HCT116 (cell line): ENCODE measurements around the gene SCAF8. TPM values are rescaled to one million over a fixed set of nuclear protein-coding genes. Genes with fewer than 3 reads are reported as not detected.

ENCODE experiments used
- ATAC-seq: fragments of 200-7000 bp; cut with Tn5 transposase; 2 replicates; pipeline ENCODE4 v1.9.1; 2020; ENCODE audit warnings: mild to moderate bottlenecking, moderate library complexity
- BruUV-seq: library from RNA; stranded (reverse); fragments of 400-500 nt; replicated peaks from 2 replicates; lab custom pipeline; 2021; lab: Mats Ljungman, UMichigan
- CTCF ChIA-PET: fragments of 300-600 bp; sonication (Branson Sonifier 250); formaldehyde crosslinking; loops from one replicate; lab custom pipeline; 2021; ENCODE audit warnings: antibody characterized with exemption; lab: Charles Lee
- POLR2A ChIA-PET: fragments of 300-600, 350-600 bp; sonication (Branson Sonifier 250); formaldehyde crosslinking; loops from one replicate; lab custom pipeline; 2021; ENCODE audit warnings: antibody characterized with exemption; lab: Charles Lee
- RAD21 ChIA-PET, 2 experiments: fragments of 300-600 bp; sonication (Branson Sonifier 250); formaldehyde crosslinking; loops; one replicate each; lab custom pipeline; 2023; ENCODE audit warnings: low total read pairs in 2 of 2; ENCODE audit not compliant: uncharacterized antibody in 2 of 2, unreplicated experiment in 2 of 2, low non-redundant PET in 1 of 2; lab: Charles Lee
- DNase-seq: peaks from one replicate; pipeline ENCODE4 v3.0.0-alpha.2; 2010; ENCODE audit warnings: low read depth, low spot score
- H2AFZ ChIP-seq: fragments of 200-600 bp; shearing (Covaris generic), sonication (generic); 2 replicates; pipeline ENCODE4 v1.6.1; 2017; ENCODE audit warnings: low read depth, mixed run types, mixed read lengths, antibody characterized with exemption, low read length; ENCODE audit not compliant: poor library complexity, severe bottlenecking
- H3K27ac ChIP-seq: 2 replicates; pipeline ENCODE4 v1.5.1; 2012; ENCODE audit warnings: low read depth, low read length
- H3K27me3 ChIP-seq: fragments of 200-600 bp; sonication (generic); 2 replicates; pipeline ENCODE4 v1.6.1; 2016; ENCODE audit warnings: mixed run types, low read length, mixed read lengths; ENCODE audit not compliant: insufficient read depth
- H3K36me3 ChIP-seq, 2 experiments: fragments of 200-500 bp in 1 of 2; fragments of 200-600 bp in 1 of 2; sonication (Bioruptor generic) in 1 of 2; sonication (generic) in 1 of 2; 2 replicates each; pipeline versions ENCODE4 v1.5.1 to v1.6.1; 2014 to 2016; ENCODE audit warnings: low read length in 2 of 2, inconsistent platforms in 1 of 2, mixed read lengths in 1 of 2, mixed run types in 1 of 2; ENCODE audit not compliant: insufficient read depth in 2 of 2, control insufficient read depth in 1 of 2
- H3K4me1 ChIP-seq, 2 experiments: fragments of 200-600 bp in 1 of 2; sonication (generic) in 1 of 2; 2 replicates each; pipeline versions ENCODE4 v1.5.1 to v1.6.1; 2012 to 2017; ENCODE audit warnings: low read length in 2 of 2, inconsistent platforms in 1 of 2, mild to moderate bottlenecking in 1 of 2, mixed read lengths in 1 of 2, mixed run types in 1 of 2, moderate library complexity in 1 of 2; ENCODE audit not compliant: insufficient read depth in 2 of 2, control insufficient read depth in 1 of 2
- H3K4me2 ChIP-seq: fragments of 200-600 bp; sonication (generic); 2 replicates; pipeline ENCODE4 v1.6.1; 2017; ENCODE audit warnings: mixed run types, low read length, mixed read lengths
- H3K4me3 ChIP-seq, 2 experiments: fragments of 200-600 bp in 1 of 2; sonication (generic) in 1 of 2; replicated peaks in 1 of 2; 2 replicates each; pipeline ENCODE4 v1.5.1; 2011 to 2016; ENCODE audit warnings: low read length in 2 of 2, control low read depth in 1 of 2, low read depth in 1 of 2, mild to moderate bottlenecking in 1 of 2, mixed read lengths in 1 of 2, mixed run types in 1 of 2
- H3K79me2 ChIP-seq: fragments of 200-600 bp; sonication (generic); 2 replicates; pipeline ENCODE4 v1.6.1; 2017; ENCODE audit warnings: mild to moderate bottlenecking, mixed run types, low read length, moderate library complexity, mixed read lengths; ENCODE audit not compliant: insufficient read depth
- H3K9ac ChIP-seq: fragments of 200-600 bp; sonication (generic); 2 replicates; pipeline ENCODE4 v1.6.1; 2016; ENCODE audit warnings: low read length, mixed read lengths
- H3K9me2 ChIP-seq: fragments of 200-600 bp; sonication (generic), shearing (Covaris generic); 2 replicates; pipeline ENCODE4 v1.6.1; 2017; ENCODE audit warnings: mixed run types, mild to moderate bottlenecking, moderate library complexity; ENCODE audit not compliant: insufficient read depth
- H3K9me3 ChIP-seq, 2 experiments: fragments of 200-500 bp in 1 of 2; fragments of 200-600 bp in 1 of 2; sonication (Bioruptor generic) in 1 of 2; sonication (generic) in 1 of 2; 2 replicates each; pipeline ENCODE4 v1.6.1; 2014 to 2017; ENCODE audit warnings: low read length in 2 of 2, mixed read lengths in 2 of 2, inconsistent platforms in 1 of 2, low read depth in 1 of 2, mild to moderate bottlenecking in 1 of 2, mixed run types in 1 of 2, moderate library complexity in 1 of 2; ENCODE audit not compliant: control insufficient read depth in 1 of 2, insufficient read depth in 1 of 2
- H4K20me1 ChIP-seq: fragments of 200-600 bp; sonication (generic), shearing (Covaris generic); 2 replicates; pipeline ENCODE4 v1.6.1; 2017; ENCODE audit warnings: mixed run types, mild to moderate bottlenecking, moderate library complexity; ENCODE audit not compliant: insufficient read depth
- CBX3 ChIP-seq: IDR thresholded peaks from 2 replicates; pipeline ENCODE4 v1.6.1; 2012; ENCODE audit warnings: low read depth
- ELF1 ChIP-seq: IDR thresholded peaks from 2 replicates; pipeline ENCODE4 v1.6.1; 2012; ENCODE audit warnings: low read depth, borderline replicate concordance
- EZH2 ChIP-seq: fragments of 200-600 bp; sonication (generic); IDR thresholded peaks from 2 replicates; pipeline ENCODE4 v1.6.1; 2017; ENCODE audit warnings: antibody characterized with exemption, mixed run types
- EZH2phosphoT487 ChIP-seq: fragments of 200-600 bp; IDR thresholded peaks from 2 replicates; pipeline ENCODE4 v1.6.1; 2018; ENCODE audit warnings: antibody characterized with exemption, borderline replicate concordance
- JUND ChIP-seq: IDR thresholded peaks from 2 replicates; pipeline ENCODE4 v1.6.1; 2012
- POLR2A ChIP-seq: IDR thresholded peaks from 2 replicates; pipeline ENCODE4 v1.7.0; 2011; ENCODE audit warnings: borderline replicate concordance; ENCODE audit not compliant: insufficient read depth, insufficient read length; ENCODE audit errors: extremely low read depth
- POLR2AphosphoS5 ChIP-seq: IDR thresholded peaks from 2 replicates; pipeline ENCODE4 v1.6.1; 2011; ENCODE audit warnings: mild to moderate bottlenecking, low read depth, low read length, moderate library complexity
- SIN3A ChIP-seq: IDR thresholded peaks from 2 replicates; pipeline ENCODE4 v1.6.1; 2012; ENCODE audit warnings: low read depth
- SP1 ChIP-seq: IDR thresholded peaks from 2 replicates; pipeline ENCODE4 v1.6.1; 2012; ENCODE audit warnings: low read depth
- ZFX ChIP-seq: fragments of 450-650 bp; IDR thresholded peaks from 2 replicates; pipeline ENCODE4 v1.6.1; 2017
- intact Hi-C: fragments of 100-400 bp; cut with micrococcal nuclease; formaldehyde crosslinking; loops from 2 replicates; pipeline ENCODE4 v1.10.0; 2022
- total RNA-seq: library from RNA; stranded (reverse); gene quantifications from one replicate; pipeline ENCODE4 v1.2.1, GENCODE V29; 2021; ENCODE audit not compliant: unreplicated experiment
- TF ChIP-seq, protein P1 (sequence below): IDR thresholded peaks from 2 replicates; pipeline ENCODE4 v1.6.1; 2011; ENCODE audit warnings: mild to moderate bottlenecking, low read length, moderate library complexity; ENCODE audit not compliant: insufficient replicate concordance; ENCODE audit errors: extremely low read depth
- TF ChIP-seq, protein P2 (sequence below): IDR thresholded peaks from 2 replicates; pipeline ENCODE4 v1.6.1; 2012
- TF ChIP-seq, protein P3 (sequence below), 3 experiments: fragments of 200-600 bp in 1 of 3; sonication (generic) in 1 of 3; IDR thresholded peaks in 2 of 3; conservative IDR thresholded peaks in 1 of 3; 2 replicates each; pipeline ENCODE4 v1.5.1; 2012 to 2017; ENCODE audit warnings: low read depth in 2 of 3, low read length in 2 of 3, antibody characterized with exemption in 1 of 3, borderline replicate concordance in 1 of 3, control low read depth in 1 of 3, mild to moderate bottlenecking in 1 of 3, mixed read lengths in 1 of 3, mixed run types in 1 of 3, moderate library complexity in 1 of 3; ENCODE audit not compliant: insufficient read depth in 1 of 3

Gene SCAF8
- total RNA-seq, 1 experiment from 2014 or later = 34.6 TPM

DNA sequence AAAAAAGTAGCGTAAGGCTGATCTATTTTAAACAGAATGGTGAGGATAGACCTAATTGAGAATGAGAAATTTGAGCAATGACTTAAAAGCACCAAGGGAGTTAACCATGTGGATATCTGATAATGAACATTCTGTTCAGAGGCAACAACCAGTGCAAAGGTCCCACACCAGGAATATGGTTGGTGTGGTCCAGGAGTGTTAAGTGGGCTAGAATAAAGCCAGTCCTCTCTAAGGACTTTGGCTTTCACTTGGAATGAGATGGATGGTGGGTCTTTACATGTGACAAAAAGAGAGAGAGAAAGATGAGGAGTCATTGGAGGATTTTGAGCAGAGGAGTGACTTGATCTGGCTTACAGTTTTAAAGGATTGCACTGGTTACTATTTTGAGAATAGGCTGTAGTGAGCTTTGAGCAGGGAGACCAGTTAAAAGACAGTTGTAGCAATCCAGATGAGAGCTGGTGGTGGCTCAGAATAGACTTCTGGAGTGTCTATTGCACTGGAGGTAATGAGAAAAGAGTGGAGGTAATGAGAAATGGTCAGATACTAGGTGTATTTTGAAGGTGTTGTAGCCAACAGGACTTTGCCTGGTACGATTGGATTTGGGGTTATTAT lies 89.8 kb downstream of the SCAF8 start:
- Histone ChIP-seq H3K9ac (no peak overlapping the region), H2AFZ (no peak overlapping the region), H3K4me1 (no peaks in the 10 kb centered on the region), H3K36me3 (peaks cover 26 to 27% of the 10 kb centered on the region in 2 experiments), H3K27me3 (no peaks in the 10 kb centered on the region), H3K4me2 (no peak overlapping the region), H3K9me2 (no peaks in the 10 kb centered on the region), H4K20me1 (no peaks in the 10 kb centered on the region), H3K79me2 (peaks cover 14% of the 10 kb centered on the region), H3K27ac (no peak overlapping the region), H3K9me3 (no peaks in the 10 kb centered on the region), H3K4me3 (no peak overlapping the region)
- no TSS peak for BruUV-seq
- TF ChIP-seq JUND (no peak), SP1 (no peak), CBX3 (no peak), EZH2 (no peak), SIN3A (no peak), ELF1 (no peak), ZFX (no peak), POLR2AphosphoS5 (no peak), EZH2phosphoT487 (no peak), POLR2A (no peak)
- TF ChIP-seq, protein P1, sequence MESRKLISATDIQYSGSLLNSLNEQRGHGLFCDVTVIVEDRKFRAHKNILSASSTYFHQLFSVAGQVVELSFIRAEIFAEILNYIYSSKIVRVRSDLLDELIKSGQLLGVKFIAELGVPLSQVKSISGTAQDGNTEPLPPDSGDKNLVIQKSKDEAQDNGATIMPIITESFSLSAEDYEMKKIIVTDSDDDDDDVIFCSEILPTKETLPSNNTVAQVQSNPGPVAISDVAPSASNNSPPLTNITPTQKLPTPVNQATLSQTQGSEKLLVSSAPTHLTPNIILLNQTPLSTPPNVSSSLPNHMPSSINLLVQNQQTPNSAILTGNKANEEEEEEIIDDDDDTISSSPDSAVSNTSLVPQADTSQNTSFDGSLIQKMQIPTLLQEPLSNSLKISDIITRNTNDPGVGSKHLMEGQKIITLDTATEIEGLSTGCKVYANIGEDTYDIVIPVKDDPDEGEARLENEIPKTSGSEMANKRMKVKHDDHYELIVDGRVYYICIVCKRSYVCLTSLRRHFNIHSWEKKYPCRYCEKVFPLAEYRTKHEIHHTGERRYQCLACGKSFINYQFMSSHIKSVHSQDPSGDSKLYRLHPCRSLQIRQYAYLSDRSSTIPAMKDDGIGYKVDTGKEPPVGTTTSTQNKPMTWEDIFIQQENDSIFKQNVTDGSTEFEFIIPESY = no peak
- TF ChIP-seq, protein P2, sequence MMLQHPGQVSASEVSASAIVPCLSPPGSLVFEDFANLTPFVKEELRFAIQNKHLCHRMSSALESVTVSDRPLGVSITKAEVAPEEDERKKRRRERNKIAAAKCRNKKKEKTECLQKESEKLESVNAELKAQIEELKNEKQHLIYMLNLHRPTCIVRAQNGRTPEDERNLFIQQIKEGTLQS = no peak
- TF ChIP-seq, protein P3, sequence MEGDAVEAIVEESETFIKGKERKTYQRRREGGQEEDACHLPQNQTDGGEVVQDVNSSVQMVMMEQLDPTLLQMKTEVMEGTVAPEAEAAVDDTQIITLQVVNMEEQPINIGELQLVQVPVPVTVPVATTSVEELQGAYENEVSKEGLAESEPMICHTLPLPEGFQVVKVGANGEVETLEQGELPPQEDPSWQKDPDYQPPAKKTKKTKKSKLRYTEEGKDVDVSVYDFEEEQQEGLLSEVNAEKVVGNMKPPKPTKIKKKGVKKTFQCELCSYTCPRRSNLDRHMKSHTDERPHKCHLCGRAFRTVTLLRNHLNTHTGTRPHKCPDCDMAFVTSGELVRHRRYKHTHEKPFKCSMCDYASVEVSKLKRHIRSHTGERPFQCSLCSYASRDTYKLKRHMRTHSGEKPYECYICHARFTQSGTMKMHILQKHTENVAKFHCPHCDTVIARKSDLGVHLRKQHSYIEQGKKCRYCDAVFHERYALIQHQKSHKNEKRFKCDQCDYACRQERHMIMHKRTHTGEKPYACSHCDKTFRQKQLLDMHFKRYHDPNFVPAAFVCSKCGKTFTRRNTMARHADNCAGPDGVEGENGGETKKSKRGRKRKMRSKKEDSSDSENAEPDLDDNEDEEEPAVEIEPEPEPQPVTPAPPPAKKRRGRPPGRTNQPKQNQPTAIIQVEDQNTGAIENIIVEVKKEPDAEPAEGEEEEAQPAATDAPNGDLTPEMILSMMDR (IDR thresholded peaks at IDR 0.05 in 2 of 3, conservative IDR thresholded peaks at IDR 0.05 in 1 of 3; ENCODE audit: borderline replicate concordance in 1 of 3, insufficient read depth in 1 of 3, low read depth in 2 of 3, low read length in 2 of 3) = no peak
- intact Hi-C loops = no loop called here
- ChIA-PET CTCF (no interaction called here), POLR2A (no interaction called here), RAD21 (no interaction called here)
- no peak for DNase-seq
- no peak for ATAC-seq
